ENCODE measurements around the gene MLC1. TPM values are rescaled to one million over a fixed set of nuclear protein-coding genes. Genes with fewer than 3 reads are reported as not detected.
"Not testable (repeated sequence)": the region's sequence is repeated elsewhere in the genome, so short reads cannot be mapped to it uniquely, and the experiment has no call there.

MLC1 gene
- total RNA-seq, 1 donor from 2014 or later: not detected

- ATAC-seq (ENCODE audit: low read depth) (no peak), DNase-seq (no peak)
- Mint-ChIP-seq H3K27ac (no peak within 1 kb of the TSS), H3K36me3 (ENCODE audit: low read depth) (peaks cover 4% of the 10 kb centered on the region), H3K27me3 (peaks cover 21% of the 10 kb centered on the region), H3K4me1 (peaks cover 3% of the 10 kb centered on the region), H3K9me3 (peaks cover 11% of the 10 kb centered on the region), H3K4me3 (no peak within 1 kb of the TSS)
- POLR2A ChIA-PET: no interaction called here
- CTCF ChIA-PET: no interaction called here
- intact Hi-C loops (cut with micrococcal nuclease): no loop called here
- TF ChIP-seq CTCF (IDR thresholded peaks at IDR 0.05): no peak
These were observed 4.6 kb upstream of the MLC1 start, which contains the start of gene MOV10L1 for GRCh38 chr22:50089682-50090411. MOV10L1 (plus strand) TSS chr22:50090006; CDS start chr22:50090089, 83 bp downstream.

- ATAC-seq (ENCODE audit: low read depth) (no peak), DNase-seq (no peak)
- POLR2A ChIA-PET: no interaction called here
- intact Hi-C loops (cut with micrococcal nuclease): no loop called here
- Mint-ChIP-seq H3K9me3 (peaks cover 11% of the 10 kb centered on the region), H3K4me3 (no peak overlapping the region), H3K4me1 (peaks cover 5% of the 10 kb centered on the region), H3K27me3 (peaks cover 25% of the 10 kb centered on the region), H3K27ac (no peak overlapping the region), H3K36me3 (ENCODE audit: low read depth) (peaks cover 4% of the 10 kb centered on the region)
- CTCF ChIA-PET: no interaction called here
- no peak for TF ChIP-seq CTCF (IDR thresholded peaks at IDR 0.05)
These were observed 4.0 kb upstream of the MLC1 start for GRCh38 chr22:50089231-50089630.

- ChIA-PET CTCF (no interaction called here), POLR2A (no interaction called here)
- ATAC-seq (ENCODE audit: low read depth): no peak
- Mint-ChIP-seq H3K4me3 (no peak overlapping the region), H3K4me1 (peaks cover 5% of the 10 kb centered on the region), H3K27ac (no peak overlapping the region), H3K27me3 (peaks cover 25% of the 10 kb centered on the region), H3K36me3 (ENCODE audit: low read depth) (peaks cover 4% of the 10 kb centered on the region), H3K9me3 (peaks cover 11% of the 10 kb centered on the region)
- intact Hi-C loops (cut with micrococcal nuclease): no loop called here
- no peak for DNase-seq
- TF ChIP-seq CTCF (IDR thresholded peaks at IDR 0.05): no peak
These were observed 2.9 kb upstream of the MLC1 start for GRCh38 chr22:50088096-50088495.

- TF ChIP-seq CTCF (IDR thresholded peaks at IDR 0.05): no peak
- Mint-ChIP-seq H3K9me3 (peaks cover 11% of the 10 kb centered on the region), H3K27me3 (peaks cover 29% of the 10 kb centered on the region), H3K36me3 (ENCODE audit: low read depth) (peaks cover 4% of the 10 kb centered on the region), H3K4me3 (no peak overlapping the region), H3K27ac (no peak overlapping the region), H3K4me1 (peaks cover 5% of the 10 kb centered on the region)
- ChIA-PET POLR2A (no interaction called here), CTCF (no interaction called here)
- intact Hi-C loops (cut with micrococcal nuclease): no loop called here
- DNase-seq (no peak), ATAC-seq (ENCODE audit: low read depth) (no peak)
These were observed 2.4 kb upstream of the MLC1 start for GRCh38 chr22:50087646-50088045.

- H3K9me3 Mint-ChIP-seq: peaks cover 11% of the 10 kb centered on the region
- POLR2A ChIA-PET; ATAC-seq (ENCODE audit: low read depth); H3K27ac Mint-ChIP-seq; DNase-seq; H3K4me3 Mint-ChIP-seq; intact Hi-C loops (cut with micrococcal nuclease); H3K36me3 Mint-ChIP-seq (ENCODE audit: low read depth); CTCF ChIA-PET; H3K4me1 Mint-ChIP-seq: not testable (repeated sequence)
- peaks cover 29% of the 10 kb centered on the region for H3K27me3 Mint-ChIP-seq
These were observed 1.7 kb upstream of the MLC1 start for GRCh38 chr22:50086975-50087374.

All from activated B cell treated with CpG ODN at 0.5 μM for 24 hours (primary cell).